ENCODE results near the gene CRKL. TPM values are rescaled to one million over a fixed set of nuclear protein-coding genes. Genes with fewer than 3 reads are reported as not detected.

CRKL gene
- total RNA-seq, 2 experiments from 2014 or later: 57.7 to 70.9 TPM

DNA sequence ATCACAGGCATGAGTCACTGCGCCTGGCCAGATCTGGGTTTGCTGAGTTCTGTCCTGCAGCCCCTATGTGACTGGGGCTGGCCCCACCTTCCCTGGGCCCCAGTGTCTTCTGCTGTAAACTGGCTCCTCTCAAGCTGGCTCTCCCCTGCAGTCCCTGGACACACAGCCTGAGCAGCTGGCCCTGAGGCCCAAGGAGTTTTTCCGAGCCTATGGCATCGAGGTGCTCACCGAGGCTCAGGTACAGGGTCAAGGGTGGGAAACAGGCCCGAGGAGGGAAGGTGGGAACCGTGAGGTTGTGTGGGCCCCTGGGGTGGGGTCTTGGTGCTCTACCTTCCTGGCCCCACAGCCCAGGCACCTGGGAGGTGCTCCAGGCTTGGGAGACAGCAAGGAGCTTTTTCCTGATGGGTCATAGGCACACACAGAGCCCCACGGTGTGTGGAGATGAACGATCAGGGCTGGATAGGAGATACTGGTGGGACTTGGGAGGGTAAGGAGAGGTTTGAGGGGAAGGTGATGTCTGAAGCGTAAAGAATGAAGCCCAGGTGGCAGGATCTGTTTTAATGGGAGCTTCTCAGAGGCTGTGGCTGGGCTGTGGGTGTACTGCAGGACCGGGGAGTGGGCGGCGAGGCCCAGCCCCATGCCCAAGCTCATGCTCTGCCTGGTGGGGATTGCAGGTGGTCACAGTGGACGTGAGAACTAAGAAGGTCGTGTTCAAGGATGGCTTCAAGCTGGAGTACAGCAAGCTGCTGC, 58.5 kb downstream of the CRKL start:
- Histone ChIP-seq H3K9me2 (ENCODE audit: insufficient read depth, low read length) (no peaks in the 10 kb centered on the region), H3K36me3 (ENCODE audit: insufficient read depth, low read length) (no peaks in the 10 kb centered on the region), H3K9me3 (ENCODE audit: low read length) (no peaks in the 10 kb centered on the region), H3K4me2 (ENCODE audit: low read length) (no peak overlapping the region), H3K79me2 (ENCODE audit: insufficient read depth, low read depth, low read length) (no peaks in the 10 kb centered on the region), H3K27ac (ENCODE audit: low read depth, low read length, poor library complexity, severe bottlenecking) (no peak overlapping the region), H3K4me1 (ENCODE audit: insufficient read depth, low read length, poor library complexity, severe bottlenecking) (peaks cover 10% of the 10 kb centered on the region), H3K4me3 (ENCODE audit: low read depth, low read length, poor library complexity, severe bottlenecking) (no peak overlapping the region), H2AFZ (ENCODE audit: low read length) (no peak overlapping the region), H4K20me1 (ENCODE audit: insufficient read depth, low read length) (no peaks in the 10 kb centered on the region)
- DNase-seq (ENCODE audit: low spot score): no peak
- BruUV-seq (replicated peaks): no TSS peak
- intact Hi-C loops (cut with micrococcal nuclease; ENCODE audit: unreplicated experiment): no loop called here
- no peak for TF ChIP-seq EZH2phosphoT487 (IDR thresholded peaks at IDR 0.05; ENCODE audit: borderline replicate concordance, low read depth, low read length)
- TF ChIP-seq, protein P1, sequence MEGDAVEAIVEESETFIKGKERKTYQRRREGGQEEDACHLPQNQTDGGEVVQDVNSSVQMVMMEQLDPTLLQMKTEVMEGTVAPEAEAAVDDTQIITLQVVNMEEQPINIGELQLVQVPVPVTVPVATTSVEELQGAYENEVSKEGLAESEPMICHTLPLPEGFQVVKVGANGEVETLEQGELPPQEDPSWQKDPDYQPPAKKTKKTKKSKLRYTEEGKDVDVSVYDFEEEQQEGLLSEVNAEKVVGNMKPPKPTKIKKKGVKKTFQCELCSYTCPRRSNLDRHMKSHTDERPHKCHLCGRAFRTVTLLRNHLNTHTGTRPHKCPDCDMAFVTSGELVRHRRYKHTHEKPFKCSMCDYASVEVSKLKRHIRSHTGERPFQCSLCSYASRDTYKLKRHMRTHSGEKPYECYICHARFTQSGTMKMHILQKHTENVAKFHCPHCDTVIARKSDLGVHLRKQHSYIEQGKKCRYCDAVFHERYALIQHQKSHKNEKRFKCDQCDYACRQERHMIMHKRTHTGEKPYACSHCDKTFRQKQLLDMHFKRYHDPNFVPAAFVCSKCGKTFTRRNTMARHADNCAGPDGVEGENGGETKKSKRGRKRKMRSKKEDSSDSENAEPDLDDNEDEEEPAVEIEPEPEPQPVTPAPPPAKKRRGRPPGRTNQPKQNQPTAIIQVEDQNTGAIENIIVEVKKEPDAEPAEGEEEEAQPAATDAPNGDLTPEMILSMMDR (conservative IDR thresholded peaks at IDR 0.05; ENCODE audit: low read length): no peak
- ChIA-PET POLR2A (no interaction called here), CTCF (ENCODE audit: unreplicated experiment) (no interaction called here)

DNA sequence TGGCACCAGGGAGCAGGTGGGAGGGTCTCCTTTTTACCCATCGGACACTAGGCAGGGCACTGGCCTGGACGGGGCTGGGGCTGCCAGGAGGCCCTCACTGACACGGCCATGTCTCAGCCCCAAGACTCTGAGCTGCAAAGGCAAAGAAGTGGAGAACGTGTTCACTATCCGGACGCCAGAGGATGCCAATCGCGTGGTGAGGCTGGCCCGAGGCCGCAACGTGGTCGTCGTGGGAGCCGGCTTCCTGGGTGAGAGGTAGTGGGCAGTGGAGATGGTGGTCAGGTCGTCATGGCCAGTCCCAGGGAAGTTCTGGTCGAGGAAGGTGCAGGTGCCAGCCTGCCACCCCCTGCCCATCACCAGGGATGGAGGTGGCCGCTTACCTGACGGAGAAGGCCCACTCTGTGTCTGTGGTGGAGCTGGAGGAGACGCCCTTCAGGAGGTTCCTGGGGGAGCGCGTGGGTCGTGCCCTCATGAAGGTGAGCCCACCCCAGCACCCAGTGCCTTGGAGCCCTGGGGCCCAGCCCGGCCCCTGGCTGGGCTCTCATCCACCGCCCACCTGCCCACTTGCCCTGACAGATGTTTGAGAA, 59.2 kb downstream of the CRKL start:
- DNase-seq (ENCODE audit: low spot score): no peak
- no peak overlapping the region for H3K27ac ChIP-seq (ENCODE audit: low read depth, low read length, poor library complexity, severe bottlenecking)
- TF ChIP-seq, protein P1 (conservative IDR thresholded peaks at IDR 0.05; ENCODE audit: low read length): no peak
- no peak for TF ChIP-seq EZH2phosphoT487 (IDR thresholded peaks at IDR 0.05; ENCODE audit: borderline replicate concordance, low read depth, low read length)
- BruUV-seq (replicated peaks): no TSS peak
- H3K4me2 ChIP-seq (ENCODE audit: low read length): no peak overlapping the region
- no peaks in the 10 kb centered on the region for H3K79me2 ChIP-seq (ENCODE audit: insufficient read depth, low read depth, low read length)
- ChIA-PET POLR2A (no interaction called here), CTCF (ENCODE audit: unreplicated experiment) (no interaction called here)
- no peaks in the 10 kb centered on the region for H3K9me2 ChIP-seq (ENCODE audit: insufficient read depth, low read length)
- H3K4me3 ChIP-seq (ENCODE audit: low read depth, low read length, poor library complexity, severe bottlenecking): no peak overlapping the region
- no peaks in the 10 kb centered on the region for H4K20me1 ChIP-seq (ENCODE audit: insufficient read depth, low read length)
- no peak overlapping the region for H2AFZ ChIP-seq (ENCODE audit: low read length)
- H3K4me1 ChIP-seq (ENCODE audit: insufficient read depth, low read length, poor library complexity, severe bottlenecking): peaks cover 17% of the 10 kb centered on the region
- no peaks in the 10 kb centered on the region for H3K9me3 ChIP-seq (ENCODE audit: low read length)
- intact Hi-C loops (cut with micrococcal nuclease; ENCODE audit: unreplicated experiment): no loop called here
- no peaks in the 10 kb centered on the region for H3K36me3 ChIP-seq (ENCODE audit: insufficient read depth, low read length)

DNA sequence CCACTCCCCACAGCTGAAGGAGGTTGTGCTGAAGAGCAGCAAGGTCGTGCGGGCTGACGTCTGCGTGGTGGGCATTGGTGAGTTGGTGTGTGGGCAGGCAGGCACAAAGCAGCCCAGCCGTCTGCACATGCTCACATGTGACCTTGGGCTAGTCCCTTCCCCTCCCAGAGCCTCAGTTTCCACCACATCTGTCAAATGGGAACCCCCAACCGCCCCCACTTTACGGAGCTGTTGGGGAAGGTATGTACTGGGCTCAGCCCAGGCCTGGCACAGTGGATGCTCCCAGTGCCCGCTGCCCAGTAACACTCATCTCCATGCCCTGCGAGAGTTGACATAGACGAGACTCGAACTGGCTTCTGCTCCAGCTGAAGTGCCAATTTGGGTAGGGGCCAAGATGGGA, 59.8 kb downstream of the CRKL start:
- H2AFZ ChIP-seq (ENCODE audit: low read length): no peak overlapping the region
- ChIA-PET CTCF (ENCODE audit: unreplicated experiment) (no interaction called here), POLR2A (no interaction called here)
- H3K27ac ChIP-seq (ENCODE audit: low read depth, low read length, poor library complexity, severe bottlenecking): no peak overlapping the region
- no peaks in the 10 kb centered on the region for H3K9me2 ChIP-seq (ENCODE audit: insufficient read depth, low read length)
- no peaks in the 10 kb centered on the region for H3K79me2 ChIP-seq (ENCODE audit: insufficient read depth, low read depth, low read length)
- BruUV-seq (replicated peaks): no TSS peak
- TF ChIP-seq, protein P1 (conservative IDR thresholded peaks at IDR 0.05; ENCODE audit: low read length): no peak
- no peak for TF ChIP-seq EZH2phosphoT487 (IDR thresholded peaks at IDR 0.05; ENCODE audit: borderline replicate concordance, low read depth, low read length)
- DNase-seq (ENCODE audit: low spot score): no peak
- H3K4me1 ChIP-seq (ENCODE audit: insufficient read depth, low read length, poor library complexity, severe bottlenecking): peaks cover 16% of the 10 kb centered on the region
- H4K20me1 ChIP-seq (ENCODE audit: insufficient read depth, low read length): no peaks in the 10 kb centered on the region
- H3K9me3 ChIP-seq (ENCODE audit: low read length): no peaks in the 10 kb centered on the region
- H3K4me2 ChIP-seq (ENCODE audit: low read length): no peak overlapping the region
- no peak overlapping the region for H3K4me3 ChIP-seq (ENCODE audit: low read depth, low read length, poor library complexity, severe bottlenecking)
- H3K36me3 ChIP-seq (ENCODE audit: insufficient read depth, low read length): no peaks in the 10 kb centered on the region
- intact Hi-C loops (cut with micrococcal nuclease; ENCODE audit: unreplicated experiment): no loop called here
